K562 (cell line): ENCODE data around the gene PIRT. TPM values are rescaled to one million over a fixed set of nuclear protein-coding genes. Genes with fewer than 3 reads are reported as not detected.

Source experiments
- ATAC-seq: fragments of 200-7000 bp; cut with Tn5 transposase; 3 replicates; pipeline ENCODE4 v1.9.1; 2020; ENCODE audit warnings: moderate library complexity
- BruUV-seq: library from RNA; stranded (reverse); fragments of 400-500 nt; replicated peaks from 2 replicates; lab custom pipeline; 2021; lab: Mats Ljungman, UMichigan
- CTCF ChIA-PET: fragments of 300-600 bp; formaldehyde crosslinking; extraction: SDS; loops from one replicate; lab custom pipeline; 2021; ENCODE audit warnings: low intra/inter-chr PET ratio; lab: Yijun Ruan, JAX
- POLR2A ChIA-PET: fragments of 300-600, 350-650 bp; sonication (Branson Sonifier 250); formaldehyde crosslinking; extraction: SDS; loops from one replicate; lab custom pipeline; 2021; ENCODE audit warnings: antibody characterized with exemption, inconsistent platforms; lab: Yijun Ruan, JAX
- DNase-seq, 4 experiments: peaks; one replicate each; pipeline versions ENCODE4 v3.0.0 to v3.0.0-alpha.2; 2011 to 2018; ENCODE audit warnings: low spot score in 3 of 4, mixed read lengths in 3 of 4; ENCODE audit errors: extremely low read depth in 1 of 4
- FAIRE-seq: peaks from 2 replicates; lab custom pipeline; 2011; peaks lifted over from hg19 to GRCh38; lab: Jason Lieb, UNC
- H2AFZ ChIP-seq: 2 replicates; pipeline ENCODE4 v1.6.0; 2011; ENCODE audit warnings: low read depth, low read length, control low read depth, inconsistent platforms
- H3K27ac ChIP-seq: fragments of 200-600 bp; 3 replicates; pipeline ENCODE4 v1.8.0; 2011; ENCODE audit warnings: low read depth, mild to moderate bottlenecking, control low read depth, inconsistent platforms, low read length, moderate library complexity, mixed read lengths; ENCODE audit errors: extremely low read depth
- H3K27me3 ChIP-seq, 2 experiments: fragments of 300-600 bp in 1 of 2; 2 replicates in 1 of 2; 3 replicates in 1 of 2; pipeline versions ENCODE4 v1.6.0 to v1.8.0; 2011; ENCODE audit warnings: inconsistent platforms in 2 of 2, low read length in 2 of 2, mild to moderate bottlenecking in 1 of 2, mixed read lengths in 1 of 2, moderate library complexity in 1 of 2; ENCODE audit not compliant: control insufficient read depth in 2 of 2, insufficient read depth in 2 of 2
- H3K36me3 ChIP-seq: fragments of 300-600 bp; 3 replicates; pipeline ENCODE4 v1.8.0; 2011; ENCODE audit warnings: mild to moderate bottlenecking, low read length, inconsistent platforms; ENCODE audit not compliant: control insufficient read depth, insufficient read depth
- H3K4me1 ChIP-seq, 2 experiments: fragments of 200-600 bp in 1 of 2; replicated peaks in 1 of 2; 2 replicates in 1 of 2; 3 replicates in 1 of 2; pipeline versions ENCODE4 v1.5.1 to v1.8.0; 2011; ENCODE audit warnings: inconsistent platforms in 2 of 2, low read length in 2 of 2, mild to moderate bottlenecking in 1 of 2, mixed read lengths in 1 of 2, moderate library complexity in 1 of 2; ENCODE audit not compliant: control insufficient read depth in 2 of 2, insufficient read depth in 2 of 2
- H3K4me2 ChIP-seq: 2 replicates; pipeline ENCODE4 v1.6.1; 2011; ENCODE audit warnings: low read length, control low read depth, inconsistent platforms, mixed read lengths; ENCODE audit not compliant: insufficient read depth
- H3K4me3 ChIP-seq: fragments of 200-600 bp; sonication (generic), shearing (Covaris generic); 2 replicates; pipeline ENCODE4 v1.5.1; 2016; ENCODE audit warnings: control low read depth, inconsistent platforms
- H3K79me2 ChIP-seq: fragments of 200-600 bp; 3 replicates; pipeline ENCODE4 v1.8.0; 2011; ENCODE audit warnings: low read length, inconsistent platforms; ENCODE audit not compliant: control insufficient read depth, insufficient read depth
- H3K9ac ChIP-seq, 2 experiments: 2 replicates each; pipeline versions ENCODE4 v1.6.0 to v1.6.1; 2011; ENCODE audit warnings: low read depth in 2 of 2, low read length in 2 of 2, control low read depth in 1 of 2, inconsistent platforms in 1 of 2, mild to moderate bottlenecking in 1 of 2, mixed read lengths in 1 of 2; ENCODE audit not compliant: insufficient read depth in 1 of 2
- H3K9me1 ChIP-seq: one replicate; pipeline ENCODE4 v1.6.0; 2011; ENCODE audit warnings: inconsistent platforms, mild to moderate bottlenecking, low read length, moderate library complexity; ENCODE audit not compliant: control insufficient read depth, insufficient read depth
- H3K9me3 ChIP-seq: replicated peaks from 2 replicates; pipeline ENCODE4 v1.5.1; 2011; ENCODE audit warnings: low read depth, low read length, inconsistent platforms; ENCODE audit not compliant: control insufficient read depth, insufficient read depth
- H4K20me1 ChIP-seq: replicated peaks from 2 replicates; pipeline ENCODE4 v1.6.1; 2011; ENCODE audit warnings: low read length, inconsistent platforms, mixed read lengths; ENCODE audit not compliant: control insufficient read depth, insufficient read depth
- CBX3 ChIP-seq, 2 experiments: IDR thresholded peaks; 1 replicate in 1 of 2; 2 replicates in 1 of 2; pipeline ENCODE4 v1.6.1; 2012; ENCODE audit warnings: inconsistent platforms in 2 of 2, low read length in 2 of 2, borderline replicate concordance in 1 of 2, control low read depth in 1 of 2
- KDM5B ChIP-seq: fragments of 200-600 bp; sonication (generic); IDR thresholded peaks from 2 replicates; pipeline ENCODE4 v1.6.1; 2012; ENCODE audit warnings: low read depth, mild to moderate bottlenecking, moderate library complexity, low read length, control low read depth, inconsistent platforms; ENCODE audit not compliant: insufficient replicate concordance
- RBM34 ChIP-seq: fragments of 200-400 bp; formaldehyde crosslinking; IDR thresholded peaks from 2 replicates; pipeline ENCODE4 v1.6.1; 2018; ENCODE audit warnings: low read length, borderline replicate concordance; ENCODE audit not compliant: insufficient read depth
- TBP ChIP-seq: optimal IDR thresholded peaks from 2 replicates; pipeline ENCODE3; 2011; ENCODE audit warnings: low read depth, low read length, improper control_type of control experiment
- THAP12 ChIP-seq: fragments of 250-450 bp; sonication (Bioruptor Pico); IDR thresholded peaks from 2 replicates; pipeline ENCODE4 v1.9.0; 2021; ENCODE audit warnings: mild to moderate bottlenecking, inconsistent platforms
- ZNF311 ChIP-seq: fragments of 250-450 bp; sonication (Bioruptor Pico); IDR thresholded peaks from 2 replicates; pipeline ENCODE4 v1.4.0; 2020; ENCODE audit warnings: mild to moderate bottlenecking, moderate library complexity
- ZNF609 ChIP-seq: sonication (generic); formaldehyde crosslinking; IDR thresholded peaks from 2 replicates; pipeline ENCODE4 v1.8.1; 2023; ENCODE audit warnings: missing genetic modification reagents, mild to moderate bottlenecking, borderline replicate concordance
- WGBS: fragments of 100-300 bp; shearing (Covaris generic); methylation state at CpG from one replicate; pipeline ENCODE4 v1.1.6; 2016; ENCODE audit warnings: low coverage, mixed read lengths; ENCODE audit not compliant: insufficient coverage; ENCODE audit errors: missing lambda C conversion rate; 5-methylcytosine and 5-hydroxymethylcytosine counted together
- in situ Hi-C: fragments of 300-500 bp; cut with MboI; formaldehyde crosslinking; loops from 4 replicates; pipeline ENCODE4 v1.15.0; 2018; ENCODE audit warnings: inconsistent platforms, mixed read lengths
- intact Hi-C: fragments of 100-400 bp; cut with micrococcal nuclease; formaldehyde crosslinking; loops from 2 replicates; pipeline ENCODE4 v1.14.2; 2022
- polyA plus RNA-seq, 8 experiments: library from polyadenylated mRNA; depleted of rRNA in 4 of 8; stranded (reverse) in 5 of 8; unstranded in 3 of 8; fragments of >200 nt; fragmentation: Nextera tagmentation in 2 of 8; fragmentation: Illumina TruSeq in 1 of 8; extraction: Ambion mirVana in 2 of 8; extraction: Trizol in 1 of 8; gene quantifications; 2 replicates each; pipeline versions ENCODE4 v1.2.1 to v1.2.3, GENCODE V29; 2011 to 2014; ENCODE audit warnings: inconsistent platforms in 1 of 8, missing spikeins in 1 of 8
- total RNA-seq, 7 experiments: library from RNA; depleted of rRNA in 6 of 7; stranded (reverse); fragments of >200 nt in 6 of 7; fragmentation: Illumina TruSeq in 2 of 7; extraction: Trizol in 2 of 7; gene quantifications; 2 replicates each; pipeline versions ENCODE4 v1.2.1 to v1.2.3, GENCODE V29; 2011 to 2021; ENCODE audit warnings: low replicate concordance in 1 of 7
- TF ChIP-seq, protein P1 (sequence below): fragments of 450-650 bp; formaldehyde crosslinking; IDR thresholded peaks from 2 replicates; pipeline ENCODE4 v1.4.0; 2022; ENCODE audit warnings: mild to moderate bottlenecking, moderate library complexity
- TF ChIP-seq, protein P2 (sequence below): sonication (generic); formaldehyde crosslinking; IDR thresholded peaks from 2 replicates; pipeline ENCODE4 v1.8.0; 2022; ENCODE audit warnings: mild to moderate bottlenecking, missing genetic modification reagents

The PIRT gene
- total and polyA plus RNA-seq, 9 of the 15 experiments (the other 6 are each of a cell fraction or from before 2014, with no cell fraction given) = not detected

- no TSS peak for BruUV-seq
- H3K9me3 ChIP-seq = no peaks in the 10 kb centered on the region
- no peak overlapping the region for H3K9ac ChIP-seq
- no peak for DNase-seq
- ChIA-PET POLR2A (interaction anchor here (0.7 kb wide), 1 partner anchor 11 kb away, joined by 3 read pairs; no protein-coding TSS in a partner anchor), CTCF (no interaction called here)
- FAIRE-seq = no peak
- H3K27me3 ChIP-seq = no peaks in the 10 kb centered on the region
- no peak for ATAC-seq
- 0% methylated on average over 2 of the region's 2 CpGs for WGBS
- H2AFZ ChIP-seq = no peak overlapping the region
- H3K9me1 ChIP-seq = no peaks in the 10 kb centered on the region
- no peaks in the 10 kb centered on the region for H3K79me2 ChIP-seq
- no peaks in the 10 kb centered on the region for H4K20me1 ChIP-seq
- H3K4me2 ChIP-seq = no peak overlapping the region
- H3K27ac ChIP-seq = no peak overlapping the region
- H3K4me3 ChIP-seq = no peak overlapping the region
- intact Hi-C loops (no loop called here), in situ Hi-C loops (no loop called here)
- no peaks in the 10 kb centered on the region for H3K36me3 ChIP-seq
- H3K4me1 ChIP-seq = no peaks in the 10 kb centered on the region
- no peak for TF ChIP-seq CBX3 (IDR thresholded peaks at IDR 0.05; ENCODE audit: borderline replicate concordance in 1 of 2, low read length in 2 of 2)
- TF ChIP-seq, protein P1, sequence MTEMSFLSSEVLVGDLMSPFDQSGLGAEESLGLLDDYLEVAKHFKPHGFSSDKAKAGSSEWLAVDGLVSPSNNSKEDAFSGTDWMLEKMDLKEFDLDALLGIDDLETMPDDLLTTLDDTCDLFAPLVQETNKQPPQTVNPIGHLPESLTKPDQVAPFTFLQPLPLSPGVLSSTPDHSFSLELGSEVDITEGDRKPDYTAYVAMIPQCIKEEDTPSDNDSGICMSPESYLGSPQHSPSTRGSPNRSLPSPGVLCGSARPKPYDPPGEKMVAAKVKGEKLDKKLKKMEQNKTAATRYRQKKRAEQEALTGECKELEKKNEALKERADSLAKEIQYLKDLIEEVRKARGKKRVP (CRISPR knock-in tag) = no peak
- TF ChIP-seq ZNF609 (CRISPR knock-in tag) = no peak
- no peak for TF ChIP-seq KDM5B
- no peak for TF ChIP-seq TBP
- no peak for TF ChIP-seq RBM34
- TF ChIP-seq, protein P2, sequence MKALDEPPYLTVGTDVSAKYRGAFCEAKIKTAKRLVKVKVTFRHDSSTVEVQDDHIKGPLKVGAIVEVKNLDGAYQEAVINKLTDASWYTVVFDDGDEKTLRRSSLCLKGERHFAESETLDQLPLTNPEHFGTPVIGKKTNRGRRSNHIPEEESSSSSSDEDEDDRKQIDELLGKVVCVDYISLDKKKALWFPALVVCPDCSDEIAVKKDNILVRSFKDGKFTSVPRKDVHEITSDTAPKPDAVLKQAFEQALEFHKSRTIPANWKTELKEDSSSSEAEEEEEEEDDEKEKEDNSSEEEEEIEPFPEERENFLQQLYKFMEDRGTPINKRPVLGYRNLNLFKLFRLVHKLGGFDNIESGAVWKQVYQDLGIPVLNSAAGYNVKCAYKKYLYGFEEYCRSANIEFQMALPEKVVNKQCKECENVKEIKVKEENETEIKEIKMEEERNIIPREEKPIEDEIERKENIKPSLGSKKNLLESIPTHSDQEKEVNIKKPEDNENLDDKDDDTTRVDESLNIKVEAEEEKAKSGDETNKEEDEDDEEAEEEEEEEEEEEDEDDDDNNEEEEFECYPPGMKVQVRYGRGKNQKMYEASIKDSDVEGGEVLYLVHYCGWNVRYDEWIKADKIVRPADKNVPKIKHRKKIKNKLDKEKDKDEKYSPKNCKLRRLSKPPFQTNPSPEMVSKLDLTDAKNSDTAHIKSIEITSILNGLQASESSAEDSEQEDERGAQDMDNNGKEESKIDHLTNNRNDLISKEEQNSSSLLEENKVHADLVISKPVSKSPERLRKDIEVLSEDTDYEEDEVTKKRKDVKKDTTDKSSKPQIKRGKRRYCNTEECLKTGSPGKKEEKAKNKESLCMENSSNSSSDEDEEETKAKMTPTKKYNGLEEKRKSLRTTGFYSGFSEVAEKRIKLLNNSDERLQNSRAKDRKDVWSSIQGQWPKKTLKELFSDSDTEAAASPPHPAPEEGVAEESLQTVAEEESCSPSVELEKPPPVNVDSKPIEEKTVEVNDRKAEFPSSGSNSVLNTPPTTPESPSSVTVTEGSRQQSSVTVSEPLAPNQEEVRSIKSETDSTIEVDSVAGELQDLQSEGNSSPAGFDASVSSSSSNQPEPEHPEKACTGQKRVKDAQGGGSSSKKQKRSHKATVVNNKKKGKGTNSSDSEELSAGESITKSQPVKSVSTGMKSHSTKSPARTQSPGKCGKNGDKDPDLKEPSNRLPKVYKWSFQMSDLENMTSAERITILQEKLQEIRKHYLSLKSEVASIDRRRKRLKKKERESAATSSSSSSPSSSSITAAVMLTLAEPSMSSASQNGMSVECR (CRISPR knock-in tag) = no peak
- TF ChIP-seq ZNF311 (CRISPR knock-in tag) = no peak
- TF ChIP-seq THAP12 (CRISPR knock-in tag) = no peak
Measured at GRCh38 chr17:10779609-10780008, 58.3 kb downstream of the PIRT start.
